GM18858 (cell line): ENCODE results near the gene PARD3B.
"Not testable (repeated sequence)": the region's sequence is repeated elsewhere in the genome, so short reads cannot be mapped to it uniquely, and the experiment has no call there.

Experiments used
- ATAC-seq: cut with Tn5 transposase; IDR thresholded peaks from one replicate; pipeline ENCODE4 v1.9.1; 2021; ENCODE audit not compliant: unreplicated experiment

Gene PARD3B

GRCh38 chr2:205481861-205482260 is 936.6 kb downstream of the PARD3B start:
- no peak for ATAC-seq

- no peak for ATAC-seq
Observed at GRCh38 chr2:205482399-205483081, 937.3 kb downstream of the PARD3B start.

- no peak for ATAC-seq
Observed at GRCh38 chr2:205483095-205483494, 937.8 kb downstream of the PARD3B start.

- no peak for ATAC-seq
Observed at GRCh38 chr2:205484215-205484614, 938.9 kb downstream of the PARD3B start.

- ATAC-seq, result no peak
Observed at GRCh38 chr2:205484764-205485163, 939.5 kb downstream of the PARD3B start.

- not testable (repeated sequence) for ATAC-seq
Observed at GRCh38 chr2:205493528-205493927, 948.3 kb downstream of the PARD3B start.

GRCh38 chr2:205494537-205495235 is 949.4 kb downstream of the PARD3B start:
- no peak for ATAC-seq

GRCh38 chr2:205495819-205496218 is 950.5 kb downstream of the PARD3B start:
- ATAC-seq, result no peak

GRCh38 chr2:205496370-205496769 is 951.1 kb downstream of the PARD3B start:
- ATAC-seq, result no peak

- no peak for ATAC-seq
Observed at GRCh38 chr2:205496772-205497171, 951.5 kb downstream of the PARD3B start.

- no peak for ATAC-seq
Observed at GRCh38 chr2:205499006-205499405, 953.7 kb downstream of the PARD3B start.

- no peak for ATAC-seq
Observed at GRCh38 chr2:205500065-205500464, 954.8 kb downstream of the PARD3B start.

- no peak for ATAC-seq
Observed at GRCh38 chr2:205500951-205501350, 955.7 kb downstream of the PARD3B start.

GRCh38 chr2:205501826-205502225 is 956.6 kb downstream of the PARD3B start:
- ATAC-seq, result no peak

- no peak for ATAC-seq
Observed at GRCh38 chr2:205505371-205505770, 960.1 kb downstream of the PARD3B start.

- ATAC-seq, result no peak
Observed at GRCh38 chr2:205509655-205510054, 964.4 kb downstream of the PARD3B start.

GRCh38 chr2:205510345-205510744 is 965.1 kb downstream of the PARD3B start:
- no peak for ATAC-seq

GRCh38 chr2:205511221-205511620 is 965.9 kb downstream of the PARD3B start:
- ATAC-seq, result no peak

GRCh38 chr2:205511641-205512040 is 966.4 kb downstream of the PARD3B start:
- no peak for ATAC-seq

GRCh38 chr2:205520311-205520710 is 975.0 kb downstream of the PARD3B start:
- ATAC-seq, result no peak

GRCh38 chr2:205524656-205525055 is 979.4 kb downstream of the PARD3B start:
- ATAC-seq, result no peak

- no peak for ATAC-seq
Observed at GRCh38 chr2:205527801-205528200, 982.5 kb downstream of the PARD3B start.

- ATAC-seq, result no peak
Observed at GRCh38 chr2:205531072-205531471, 985.8 kb downstream of the PARD3B start.
